Fibroblast of the aortic adventitia (primary cell): ENCODE measurements around the gene FAM184A. TPM values are rescaled to one million over a fixed set of nuclear protein-coding genes. Genes with fewer than 3 reads are reported as not detected.

Source experiments
- DNase-seq: peaks from one replicate; pipeline ENCODE4 v3.0.0-alpha.2; 2010; ENCODE audit warnings: low read depth
- H3K4me3 ChIP-seq: 2 replicates; pipeline ENCODE4 v1.5.1; 2011; ENCODE audit warnings: low read depth, mild to moderate bottlenecking, control low read depth, low read length, moderate library complexity
- total RNA-seq: library from RNA; depleted of rRNA; stranded (reverse); fragments of >200 nt; gene quantifications from 2 replicates; pipeline ENCODE4 v1.2.3, GENCODE V29; 2012; ENCODE audit warnings: low replicate concordance
- TF ChIP-seq, protein P1 (sequence below): IDR thresholded peaks from 2 replicates; pipeline ENCODE4 v1.5.1; 2011; ENCODE audit warnings: mild to moderate bottlenecking, low read length, control low read depth, inconsistent platforms; ENCODE audit not compliant: insufficient read depth

Gene FAM184A
- total RNA-seq, 1 donor = 1.9 TPM

- TF ChIP-seq, protein P1, sequence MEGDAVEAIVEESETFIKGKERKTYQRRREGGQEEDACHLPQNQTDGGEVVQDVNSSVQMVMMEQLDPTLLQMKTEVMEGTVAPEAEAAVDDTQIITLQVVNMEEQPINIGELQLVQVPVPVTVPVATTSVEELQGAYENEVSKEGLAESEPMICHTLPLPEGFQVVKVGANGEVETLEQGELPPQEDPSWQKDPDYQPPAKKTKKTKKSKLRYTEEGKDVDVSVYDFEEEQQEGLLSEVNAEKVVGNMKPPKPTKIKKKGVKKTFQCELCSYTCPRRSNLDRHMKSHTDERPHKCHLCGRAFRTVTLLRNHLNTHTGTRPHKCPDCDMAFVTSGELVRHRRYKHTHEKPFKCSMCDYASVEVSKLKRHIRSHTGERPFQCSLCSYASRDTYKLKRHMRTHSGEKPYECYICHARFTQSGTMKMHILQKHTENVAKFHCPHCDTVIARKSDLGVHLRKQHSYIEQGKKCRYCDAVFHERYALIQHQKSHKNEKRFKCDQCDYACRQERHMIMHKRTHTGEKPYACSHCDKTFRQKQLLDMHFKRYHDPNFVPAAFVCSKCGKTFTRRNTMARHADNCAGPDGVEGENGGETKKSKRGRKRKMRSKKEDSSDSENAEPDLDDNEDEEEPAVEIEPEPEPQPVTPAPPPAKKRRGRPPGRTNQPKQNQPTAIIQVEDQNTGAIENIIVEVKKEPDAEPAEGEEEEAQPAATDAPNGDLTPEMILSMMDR = no peak
- DNase-seq = no peak
- no peak overlapping the region for H3K4me3 ChIP-seq
These were observed 107.6 kb downstream of the FAM184A start for GRCh38 chr6:118970866-118971265.

- TF ChIP-seq, protein P1 = peak; percentile 32
- no peak overlapping the region for H3K4me3 ChIP-seq
- peak; percentile 65 for DNase-seq
These were observed 110.0 kb downstream of the FAM184A start for GRCh38 chr6:118968416-118968815.

- no peak overlapping the region for H3K4me3 ChIP-seq
- TF ChIP-seq, protein P1 = no peak
- DNase-seq = no peak
These were observed 111.2 kb downstream of the FAM184A start for GRCh38 chr6:118967239-118967638.

GRCh38 chr6:118965843-118966370, 112.6 kb downstream of the FAM184A start:
- TF ChIP-seq, protein P1 = no peak
- DNase-seq = no peak
- H3K4me3 ChIP-seq = no peak overlapping the region

DNA sequence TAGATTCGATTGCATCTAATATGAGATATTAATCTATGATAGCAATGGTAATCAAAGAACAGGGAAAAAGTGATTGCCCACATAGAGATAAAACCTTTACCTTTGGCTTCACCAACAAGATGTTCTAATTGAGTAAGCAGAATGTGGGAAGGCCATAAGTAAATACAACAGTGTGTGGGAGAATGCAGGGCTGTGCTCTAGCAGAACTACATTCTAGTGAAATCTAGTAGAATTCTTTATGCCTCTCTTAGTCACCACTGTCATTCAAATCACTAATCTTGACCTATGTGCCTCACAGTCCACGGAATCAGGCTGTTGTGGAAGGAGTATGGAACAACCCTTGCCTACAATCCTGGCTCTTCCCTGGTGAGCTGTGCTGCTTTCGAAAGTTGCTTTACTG, 113.1 kb downstream of the FAM184A start:
- H3K4me3 ChIP-seq = no peak overlapping the region
- TF ChIP-seq, protein P1 = no peak
- DNase-seq = no peak

GRCh38 chr6:118963003-118963402, 115.5 kb downstream of the FAM184A start:
- H3K4me3 ChIP-seq = no peak overlapping the region
- peak; percentile 41 for DNase-seq
- TF ChIP-seq, protein P1 = peak; percentile 35

- TF ChIP-seq, protein P1 = no peak
- no peak overlapping the region for H3K4me3 ChIP-seq
- DNase-seq = no peak
These were observed 118.6 kb downstream of the FAM184A start for GRCh38 chr6:118959903-118960302.
